ENCODE data around the gene SHISA9. TPM values are rescaled to one million over a fixed set of nuclear protein-coding genes. Genes with fewer than 3 reads are reported as not detected.
A peak's percentile ranks its signal among the peaks of the same experiment; 100 is the strongest.

SHISA9 gene
- total RNA-seq, 1 donor from 2014 or later = 3.0 TPM

DNA sequence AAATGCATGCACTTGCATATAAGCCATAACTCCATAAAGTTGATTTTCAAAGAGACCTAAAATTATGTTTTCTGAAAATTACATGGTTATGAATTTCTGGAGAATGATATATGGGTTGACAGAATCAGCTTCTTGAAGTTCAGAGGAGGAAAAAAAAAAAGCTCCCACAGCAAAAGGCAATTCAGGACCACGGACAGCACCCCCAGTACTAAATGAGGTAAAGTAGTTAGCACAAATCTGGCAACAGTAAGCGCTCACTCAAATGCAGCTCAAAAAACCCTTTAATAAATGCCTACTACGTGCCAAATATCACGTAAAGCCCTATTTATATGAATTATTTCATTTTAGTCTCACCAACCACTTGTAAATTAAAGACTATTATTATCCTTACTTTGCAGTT, 135.2 kb downstream of the SHISA9 start:
- Mint-ChIP-seq H3K4me1 (ENCODE audit: low read depth) (no peaks in the 10 kb centered on the region), H3K9me3 (ENCODE audit: low read depth) (peaks cover 4% of the 10 kb centered on the region), H3K27me3 (no peaks in the 10 kb centered on the region), H3K4me3 (ENCODE audit: low read depth) (no peak overlapping the region), H3K36me3 (ENCODE audit: insufficient read depth) (no peaks in the 10 kb centered on the region), H3K27ac (no peak overlapping the region)
- TF ChIP-seq CTCF (IDR thresholded peaks at IDR 0.05; ENCODE audit: unreplicated experiment) = no peak
- DNase-seq (ENCODE audit: low spot score, unreplicated experiment) = peak; percentile 56

DNA sequence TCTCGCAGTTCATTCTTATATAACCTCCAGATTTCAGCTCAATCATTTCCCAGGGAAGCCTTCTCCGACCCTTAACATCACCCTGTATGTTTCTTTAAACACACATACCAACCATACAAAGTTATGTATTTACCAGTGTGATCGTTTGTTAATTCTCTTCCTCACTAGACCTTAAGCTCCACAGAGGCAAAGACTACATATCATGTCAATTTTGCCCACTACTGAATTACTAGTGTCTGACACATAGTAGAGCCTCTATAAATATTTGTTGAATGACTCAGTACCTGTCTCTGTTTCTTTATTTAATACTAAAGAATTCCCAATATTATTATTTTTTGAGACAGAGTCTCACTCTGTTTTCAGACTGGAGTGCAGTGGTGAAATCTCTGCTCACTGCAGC, 137.2 kb downstream of the SHISA9 start:
- no peak overlapping the region for H3K4me3 Mint-ChIP-seq (ENCODE audit: low read depth)
- H3K4me1 Mint-ChIP-seq (ENCODE audit: low read depth) = no peaks in the 10 kb centered on the region
- no peak overlapping the region for H3K27ac Mint-ChIP-seq
- no peak for TF ChIP-seq CTCF (IDR thresholded peaks at IDR 0.05; ENCODE audit: unreplicated experiment)
- peaks cover 4% of the 10 kb centered on the region for H3K9me3 Mint-ChIP-seq (ENCODE audit: low read depth)
- no peaks in the 10 kb centered on the region for H3K36me3 Mint-ChIP-seq (ENCODE audit: insufficient read depth)
- DNase-seq (ENCODE audit: low spot score, unreplicated experiment) = no peak
- no peaks in the 10 kb centered on the region for H3K27me3 Mint-ChIP-seq

GRCh38 chr16:13039526-13039925, 138.1 kb downstream of the SHISA9 start:
- Mint-ChIP-seq H3K27ac (no peak overlapping the region), H3K9me3 (ENCODE audit: low read depth) (peaks cover 4% of the 10 kb centered on the region), H3K4me3 (ENCODE audit: low read depth) (no peak overlapping the region), H3K36me3 (ENCODE audit: insufficient read depth) (no peaks in the 10 kb centered on the region), H3K27me3 (no peaks in the 10 kb centered on the region), H3K4me1 (ENCODE audit: low read depth) (no peaks in the 10 kb centered on the region)
- no peak for TF ChIP-seq CTCF (IDR thresholded peaks at IDR 0.05; ENCODE audit: unreplicated experiment)
- no peak for DNase-seq (ENCODE audit: low spot score, unreplicated experiment)

DNA sequence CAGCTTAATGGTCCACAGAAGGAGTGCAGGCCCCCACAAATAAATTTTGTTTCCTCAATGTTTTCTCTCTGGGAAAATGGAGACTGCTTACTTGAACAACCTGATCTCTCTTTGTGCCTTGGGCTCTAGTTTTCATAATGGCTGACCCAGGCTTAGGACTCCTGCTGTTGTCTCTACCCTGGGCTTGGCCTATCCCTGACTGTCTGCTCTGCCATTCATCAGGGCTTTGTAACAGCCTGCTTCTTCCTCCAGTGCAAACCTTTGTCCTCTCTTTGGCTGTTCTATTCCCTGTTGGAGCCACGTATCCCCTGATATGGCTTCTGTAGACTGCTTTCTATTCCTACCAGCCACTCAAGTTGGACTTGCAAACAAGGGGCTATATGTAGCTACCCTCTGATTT, 139.8 kb downstream of the SHISA9 start:
- no peaks in the 10 kb centered on the region for H3K4me1 Mint-ChIP-seq (ENCODE audit: low read depth)
- no peaks in the 10 kb centered on the region for H3K36me3 Mint-ChIP-seq (ENCODE audit: insufficient read depth)
- no peak overlapping the region for H3K4me3 Mint-ChIP-seq (ENCODE audit: low read depth)
- TF ChIP-seq CTCF (IDR thresholded peaks at IDR 0.05; ENCODE audit: unreplicated experiment) = no peak
- H3K27ac Mint-ChIP-seq = no peak overlapping the region
- H3K9me3 Mint-ChIP-seq (ENCODE audit: low read depth) = peaks cover 4% of the 10 kb centered on the region
- no peaks in the 10 kb centered on the region for H3K27me3 Mint-ChIP-seq
- no peak for DNase-seq (ENCODE audit: low spot score, unreplicated experiment)

GRCh38 chr16:13041646-13042290, 140.4 kb downstream of the SHISA9 start:
- Mint-ChIP-seq H3K9me3 (ENCODE audit: low read depth) (peaks cover 4% of the 10 kb centered on the region), H3K4me1 (ENCODE audit: low read depth) (no peaks in the 10 kb centered on the region), H3K27ac (no peak overlapping the region), H3K27me3 (no peaks in the 10 kb centered on the region), H3K4me3 (ENCODE audit: low read depth) (no peak overlapping the region), H3K36me3 (ENCODE audit: insufficient read depth) (no peaks in the 10 kb centered on the region)
- no peak for DNase-seq (ENCODE audit: low spot score, unreplicated experiment)
- TF ChIP-seq CTCF (IDR thresholded peaks at IDR 0.05; ENCODE audit: unreplicated experiment) = no peak

Measured in progenitor cell of endocrine pancreas (in vitro differentiated cells).